Spinal cord (tissue), 10 donors: ENCODE results near the gene SPTBN1. TPM values are rescaled to one million over a fixed set of nuclear protein-coding genes. Genes with fewer than 3 reads are reported as not detected.

Source experiments
- DNase-seq, 6 donors: peaks; one replicate each; pipeline versions ENCODE4 v3.0.0 to v3.0.0-alpha.2; 2013 to 2015; ENCODE audit warnings: low spot score in 6 of 6, low read depth in 4 of 6
- H3K27ac ChIP-seq: one replicate; pipeline ENCODE4 v1.5.1; 2013; ENCODE audit warnings: low read depth, low read length, control low read depth
- H3K27me3 ChIP-seq: one replicate; pipeline ENCODE4 v1.6.1; 2013; ENCODE audit warnings: low read length; ENCODE audit not compliant: control insufficient read depth, insufficient read depth
- H3K36me3 ChIP-seq: one replicate; pipeline ENCODE4 v1.6.1; 2013; ENCODE audit warnings: low read length; ENCODE audit not compliant: control insufficient read depth, insufficient read depth
- H3K4me1 ChIP-seq: one replicate; pipeline ENCODE4 v1.6.1; 2013; ENCODE audit warnings: low read length; ENCODE audit not compliant: control insufficient read depth, insufficient read depth
- H3K4me3 ChIP-seq: one replicate; pipeline ENCODE4 v1.5.1; 2013; ENCODE audit warnings: low read depth, low read length, control low read depth
- H3K9me3 ChIP-seq: one replicate; pipeline ENCODE4 v1.6.1; 2013; ENCODE audit warnings: low read length; ENCODE audit not compliant: control insufficient read depth, insufficient read depth
- WGBS: methylation state at CpG from one replicate; pipeline ENCODE4 v1.1.5; 2013; ENCODE audit warnings: missing lambda C conversion rate; ENCODE audit not compliant: insufficient coverage; 5-methylcytosine and 5-hydroxymethylcytosine counted together
- polyA plus RNA-seq, 2 donors: library from polyadenylated mRNA; unstranded; fragments of 120-200 nt; gene quantifications; one replicate each; pipeline ENCODE4 v1.2.1, GENCODE V29; 2013; ENCODE audit not compliant: insufficient read length in 2 of 2
- total RNA-seq, 2 donors: library from RNA; depleted of rRNA in 1 of 2; stranded (reverse); fragments of 120-200 nt in 1 of 2; fragments of >200 nt in 1 of 2; gene quantifications; one replicate each; pipeline versions ENCODE4 v1.2.3 to v1.2.4, GENCODE V29; 2013 to 2014
- donor health status: healthy.

Gene SPTBN1
- total and polyA plus RNA-seq, 4 donors = 351 to 501 (median 426) TPM

- H3K9me3 ChIP-seq = no peaks in the 10 kb centered on the region
- no peak overlapping the region for H3K27ac ChIP-seq
- H3K27me3 ChIP-seq = no peaks in the 10 kb centered on the region
- no peak for DNase-seq
- WGBS = 100% methylated on average over 2 of the region's 6 CpGs
- peaks cover 4% of the 10 kb centered on the region for H3K4me1 ChIP-seq
- H3K36me3 ChIP-seq = peaks cover 76% of the 10 kb centered on the region
- no peak overlapping the region for H3K4me3 ChIP-seq
These were observed 171.8 kb downstream of the SPTBN1 start for GRCh38 chr2:54627973-54628372.

- WGBS = 100% methylated on average over 1 of the region's 5 CpGs
- Histone ChIP-seq H3K4me1 (peaks cover 6% of the 10 kb centered on the region), H3K27ac (no peak overlapping the region), H3K36me3 (peaks cover 76% of the 10 kb centered on the region), H3K9me3 (no peaks in the 10 kb centered on the region), H3K4me3 (no peak overlapping the region), H3K27me3 (no peaks in the 10 kb centered on the region)
- DNase-seq = no peak
These were observed 172.3 kb downstream of the SPTBN1 start for GRCh38 chr2:54628418-54628817.

- Histone ChIP-seq H3K27me3 (no peaks in the 10 kb centered on the region), H3K4me3 (no peak overlapping the region), H3K36me3 (peaks cover 76% of the 10 kb centered on the region), H3K9me3 (no peaks in the 10 kb centered on the region), H3K27ac (no peak overlapping the region), H3K4me1 (peaks cover 8% of the 10 kb centered on the region)
- DNase-seq = no peak
- 97% methylated on average over 30 of the region's 30 CpGs for WGBS
These were observed 172.8 kb downstream of the SPTBN1 start for GRCh38 chr2:54628957-54629356.

- DNase-seq = no peak
- H3K27ac ChIP-seq = no peak overlapping the region
- H3K36me3 ChIP-seq = peaks cover 76% of the 10 kb centered on the region
- no peaks in the 10 kb centered on the region for H3K27me3 ChIP-seq
- WGBS = 96% methylated on average over 20 of the region's 20 CpGs
- no peak overlapping the region for H3K4me3 ChIP-seq
- H3K9me3 ChIP-seq = no peaks in the 10 kb centered on the region
- peaks cover 10% of the 10 kb centered on the region for H3K4me1 ChIP-seq
These were observed 173.3 kb downstream of the SPTBN1 start for GRCh38 chr2:54629390-54629789.

- no peaks in the 10 kb centered on the region for H3K27me3 ChIP-seq
- DNase-seq = no peak
- no peak overlapping the region for H3K27ac ChIP-seq
- no peak overlapping the region for H3K4me3 ChIP-seq
- peaks cover 72% of the 10 kb centered on the region for H3K36me3 ChIP-seq
- H3K4me1 ChIP-seq = peaks cover 11% of the 10 kb centered on the region
- 87% methylated on average over 9 of the region's 11 CpGs for WGBS
- no peaks in the 10 kb centered on the region for H3K9me3 ChIP-seq
These were observed 174.1 kb downstream of the SPTBN1 start for GRCh38 chr2:54629914-54630857.

GRCh38 chr2:54630858-54631497, 174.9 kb downstream of the SPTBN1 start:
- H3K27me3 ChIP-seq = no peaks in the 10 kb centered on the region
- no peaks in the 10 kb centered on the region for H3K9me3 ChIP-seq
- no peak overlapping the region for H3K4me3 ChIP-seq
- no peak overlapping the region for H3K27ac ChIP-seq
- H3K4me1 ChIP-seq = peaks cover 14% of the 10 kb centered on the region
- peaks cover 64% of the 10 kb centered on the region for H3K36me3 ChIP-seq
- no peak for DNase-seq
- WGBS = 94% methylated on average over 30 of the region's 30 CpGs

GRCh38 chr2:54631755-54632154, 175.6 kb downstream of the SPTBN1 start:
- Histone ChIP-seq H3K27ac (no peak overlapping the region), H3K4me3 (no peak overlapping the region), H3K9me3 (no peaks in the 10 kb centered on the region), H3K27me3 (no peaks in the 10 kb centered on the region), H3K36me3 (peaks cover 57% of the 10 kb centered on the region), H3K4me1 (peaks cover 20% of the 10 kb centered on the region)
- 100% methylated on average over 2 of the region's 4 CpGs for WGBS
- DNase-seq = no peak

GRCh38 chr2:54632733-54633692, 176.9 kb downstream of the SPTBN1 start:
- Histone ChIP-seq H3K27ac (peak overlapping the region; percentile 63), H3K27me3 (no peaks in the 10 kb centered on the region), H3K36me3 (peaks cover 53% of the 10 kb centered on the region), H3K4me3 (no peak overlapping the region), H3K9me3 (no peaks in the 10 kb centered on the region), H3K4me1 (peaks cover 20% of the 10 kb centered on the region)
- no peak for DNase-seq
- WGBS = 94% methylated on average over 8 of the region's 12 CpGs

- peak in 1 of 6 donors; percentile 61 for DNase-seq
- Histone ChIP-seq H3K27me3 (no peaks in the 10 kb centered on the region), H3K9me3 (no peaks in the 10 kb centered on the region), H3K36me3 (peaks cover 47% of the 10 kb centered on the region), H3K27ac (peak overlapping the region; percentile 63), H3K4me3 (no peak overlapping the region), H3K4me1 (peaks cover 20% of the 10 kb centered on the region)
- WGBS = 46% methylated on average over 2 of the region's 3 CpGs
These were observed 177.9 kb downstream of the SPTBN1 start for GRCh38 chr2:54634021-54634420.
